Cardiac muscle cell (in vitro differentiated cells and primary cell): Measurements from ENCODE around the gene KLK4. TPM values are rescaled to one million over a fixed set of nuclear protein-coding genes. Genes with fewer than 3 reads are reported as not detected.
"Not testable (repeated sequence)": the region's sequence is repeated elsewhere in the genome, so short reads cannot be mapped to it uniquely, and the experiment has no call there.

Experiments
- DNase-seq, 2 donors: peaks; one replicate each; pipeline versions ENCODE4 v3.0.0 to v3.0.0-alpha.2; 2010 to 2017; ENCODE audit warnings: low read depth in 1 of 2, low spot score in 1 of 2
- H3K27ac ChIP-seq: fragments of 200-600 bp; sonication (generic); 2 replicates; pipeline ENCODE4 v1.5.1; 2016
- H3K27me3 ChIP-seq: fragments of 200-600 bp; sonication (generic); 2 replicates; pipeline ENCODE4 v1.6.0; 2016; ENCODE audit warnings: control low read depth
- H3K36me3 ChIP-seq: fragments of 200-600 bp; sonication (generic); 2 replicates; pipeline ENCODE4 v1.5.1; 2016; ENCODE audit warnings: control low read depth
- H3K4me1 ChIP-seq: fragments of 200-600 bp; sonication (generic); 2 replicates; pipeline ENCODE4 v1.8.1; 2017; ENCODE audit warnings: low read depth, mild to moderate bottlenecking, mixed run types
- H3K4me3 ChIP-seq: fragments of 200-600 bp; sonication (generic); 2 replicates; pipeline ENCODE4 v1.5.1; 2016; ENCODE audit warnings: mild to moderate bottlenecking
- H3K9me3 ChIP-seq: fragments of 200-600 bp; sonication (generic); 2 replicates; pipeline ENCODE4 v1.5.1; 2017; ENCODE audit warnings: low read depth, mild to moderate bottlenecking, control low read depth
- polyA plus RNA-seq: library from polyadenylated mRNA; unstranded; fragments of >200 nt; fragmentation: Nextera tagmentation; extraction: Ambion mirVana; gene quantifications from 2 replicates; pipeline ENCODE4 v1.2.1, GENCODE V29; 2016
- total RNA-seq: library from RNA; depleted of rRNA; stranded (reverse); fragments of >200 nt; gene quantifications from 2 replicates; pipeline ENCODE4 v1.2.3, GENCODE V29; 2016
- TF ChIP-seq, protein P1 (sequence below): IDR thresholded peaks from 2 replicates; pipeline ENCODE4 v1.5.1; 2012; ENCODE audit warnings: low read depth, mild to moderate bottlenecking, low read length

The KLK4 gene
- total and polyA plus RNA-seq, 2 experiments from 2014 or later, result not detected

DNA sequence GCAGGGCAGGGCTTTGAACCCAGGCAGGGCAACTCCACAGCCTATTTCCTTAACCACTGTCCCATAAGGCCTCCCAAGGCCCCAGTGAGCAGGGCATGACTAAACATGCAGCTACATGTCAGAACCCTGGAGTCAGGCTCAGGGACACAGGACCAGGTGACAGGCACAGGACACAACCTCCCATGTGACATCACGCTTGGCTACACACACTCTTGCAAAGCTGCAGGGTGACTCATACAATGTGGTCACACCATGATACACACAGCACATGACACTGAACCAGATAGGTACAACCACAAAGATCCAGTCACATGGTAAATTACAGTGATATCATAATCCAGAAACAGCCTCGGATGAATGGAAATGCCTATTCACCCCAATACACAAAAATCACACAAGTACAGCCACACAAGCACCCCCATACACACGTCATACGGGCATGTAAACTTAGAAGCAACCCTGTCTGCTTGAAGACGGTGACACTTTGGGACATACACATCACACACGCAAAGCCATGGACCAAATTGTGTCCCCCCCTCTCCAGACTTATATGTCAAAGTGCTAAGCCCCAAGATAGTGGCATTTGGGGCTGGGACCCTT lies 14.5 kb downstream of the KLK4 start:
- H3K27ac ChIP-seq, result no peak overlapping the region
- H3K4me3 ChIP-seq, result no peak overlapping the region
- H3K9me3 ChIP-seq, result no peaks in the 10 kb centered on the region
- H3K4me1 ChIP-seq, result no peaks in the 10 kb centered on the region
- DNase-seq, result peak in 1 of 2 donors; percentile 40
- H3K27me3 ChIP-seq, result peaks cover 16% of the 10 kb centered on the region
- TF ChIP-seq, protein P1, sequence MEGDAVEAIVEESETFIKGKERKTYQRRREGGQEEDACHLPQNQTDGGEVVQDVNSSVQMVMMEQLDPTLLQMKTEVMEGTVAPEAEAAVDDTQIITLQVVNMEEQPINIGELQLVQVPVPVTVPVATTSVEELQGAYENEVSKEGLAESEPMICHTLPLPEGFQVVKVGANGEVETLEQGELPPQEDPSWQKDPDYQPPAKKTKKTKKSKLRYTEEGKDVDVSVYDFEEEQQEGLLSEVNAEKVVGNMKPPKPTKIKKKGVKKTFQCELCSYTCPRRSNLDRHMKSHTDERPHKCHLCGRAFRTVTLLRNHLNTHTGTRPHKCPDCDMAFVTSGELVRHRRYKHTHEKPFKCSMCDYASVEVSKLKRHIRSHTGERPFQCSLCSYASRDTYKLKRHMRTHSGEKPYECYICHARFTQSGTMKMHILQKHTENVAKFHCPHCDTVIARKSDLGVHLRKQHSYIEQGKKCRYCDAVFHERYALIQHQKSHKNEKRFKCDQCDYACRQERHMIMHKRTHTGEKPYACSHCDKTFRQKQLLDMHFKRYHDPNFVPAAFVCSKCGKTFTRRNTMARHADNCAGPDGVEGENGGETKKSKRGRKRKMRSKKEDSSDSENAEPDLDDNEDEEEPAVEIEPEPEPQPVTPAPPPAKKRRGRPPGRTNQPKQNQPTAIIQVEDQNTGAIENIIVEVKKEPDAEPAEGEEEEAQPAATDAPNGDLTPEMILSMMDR, result no peak
- H3K36me3 ChIP-seq, result no peaks in the 10 kb centered on the region

- peaks cover 16% of the 10 kb centered on the region for H3K27me3 ChIP-seq
- H3K36me3 ChIP-seq, H3K4me1 ChIP-seq, H3K27ac ChIP-seq, H3K9me3 ChIP-seq, H3K4me3 ChIP-seq, DNase-seq: not testable (repeated sequence)
These were observed 15.1 kb downstream of the KLK4 start for GRCh38 chr19:50896089-50896590.

- no peak overlapping the region for H3K27ac ChIP-seq
- H3K36me3 ChIP-seq, result no peaks in the 10 kb centered on the region
- no peak for DNase-seq
- no peak overlapping the region for H3K4me3 ChIP-seq
- TF ChIP-seq, protein P1, result no peak
- peaks cover 11% of the 10 kb centered on the region for H3K27me3 ChIP-seq
- no peaks in the 10 kb centered on the region for H3K9me3 ChIP-seq
- no peaks in the 10 kb centered on the region for H3K4me1 ChIP-seq
These were observed 16.5 kb downstream of the KLK4 start for GRCh38 chr19:50894478-50895356.

- Histone ChIP-seq H3K9me3 (no peaks in the 10 kb centered on the region), H3K27me3 (peaks cover 2% of the 10 kb centered on the region), H3K4me1 (no peaks in the 10 kb centered on the region), H3K4me3 (no peak overlapping the region), H3K27ac (no peak overlapping the region), H3K36me3 (no peaks in the 10 kb centered on the region)
- TF ChIP-seq, protein P1, result no peak
- DNase-seq, result no peak
These were observed 18.0 kb downstream of the KLK4 start for GRCh38 chr19:50893047-50893736.

- no peaks in the 10 kb centered on the region for H3K4me1 ChIP-seq
- H3K27me3 ChIP-seq, result no peaks in the 10 kb centered on the region
- no peaks in the 10 kb centered on the region for H3K36me3 ChIP-seq
- no peaks in the 10 kb centered on the region for H3K9me3 ChIP-seq
- DNase-seq, result no peak
- TF ChIP-seq, protein P1, result no peak
- H3K4me3 ChIP-seq, result no peak overlapping the region
- H3K27ac ChIP-seq, result no peak overlapping the region
These were observed 20.0 kb downstream of the KLK4 start for GRCh38 chr19:50891253-50891625.
